ENCODE measurements around the gene DCAF8L2. TPM values are rescaled to one million over a fixed set of nuclear protein-coding genes. Genes with fewer than 3 reads are reported as not detected.

Gene DCAF8L2
- total and polyA plus RNA-seq, 9 of the 15 experiments (the other 6 are each of a cell fraction or from before 2014, with no cell fraction given), result not detected

- no peak for FAIRE-seq
Measured at GRCh38 chrX:27728291-27728690, 138.1 kb downstream of the DCAF8L2 start.

More at GRCh38 chrX:27728291-27728690, 138.1 kb downstream of the DCAF8L2 start:
- Histone ChIP-seq H3K9ac (ENCODE audit: insufficient read depth in 1 of 2, low read depth in 2 of 2, low read length in 2 of 2) (no peak overlapping the region), H3K27ac (ENCODE audit: extremely low read depth, low read depth, low read length) (no peak overlapping the region), H3K27me3 (ENCODE audit: control insufficient read depth in 2 of 2, insufficient read depth in 2 of 2, low read length in 2 of 2) (no peaks in the 10 kb centered on the region), H2AFZ (ENCODE audit: low read depth, low read length) (no peak overlapping the region), H3K4me1 (replicated peaks in 1 of 2; ENCODE audit: control insufficient read depth in 2 of 2, insufficient read depth in 2 of 2, low read length in 2 of 2) (no peaks in the 10 kb centered on the region), H3K4me3 (no peak overlapping the region), H3K9me1 (ENCODE audit: control insufficient read depth, insufficient read depth, low read length) (no peaks in the 10 kb centered on the region), H3K9me3 (replicated peaks; ENCODE audit: control insufficient read depth, insufficient read depth, low read depth, low read length) (no peaks in the 10 kb centered on the region), H3K4me2 (ENCODE audit: insufficient read depth, low read length) (no peak overlapping the region), H3K79me2 (ENCODE audit: control insufficient read depth, insufficient read depth, low read length) (no peaks in the 10 kb centered on the region), H3K36me3 (ENCODE audit: control insufficient read depth, insufficient read depth, low read length) (no peaks in the 10 kb centered on the region), H4K20me1 (replicated peaks; ENCODE audit: control insufficient read depth, insufficient read depth, low read length) (no peaks in the 10 kb centered on the region)
- ATAC-seq (no peak), DNase-seq (ENCODE audit: extremely low read depth in 1 of 4, low spot score in 3 of 4) (no peak)
- no peak for TF ChIP-seq STAG1 (CRISPR knock-in tag; IDR thresholded peaks at IDR 0.05; ENCODE audit: borderline replicate concordance)
- no peak for TF ChIP-seq BCLAF1 (IDR thresholded peaks at IDR 0.05; ENCODE audit: borderline replicate concordance in 1 of 2, control insufficient read depth in 1 of 2, low read depth in 2 of 2, low read length in 1 of 2)
- in situ Hi-C loops (cut with MboI), result no loop called here
- BruUV-seq (replicated peaks), result no TSS peak
- ChIA-PET POLR2A (no interaction called here), CTCF (ENCODE audit: low intra/inter-chr PET ratio) (no interaction called here)
- WGBS (ENCODE audit: insufficient coverage, low coverage, missing lambda C conversion rate), result 0% methylated on average over 2 of the region's 3 CpGs
- intact Hi-C loops (cut with micrococcal nuclease), result no loop called here

Measured in K562 (cell line).